AG09319 (cell line): Measurements from ENCODE around the gene TSPAN5.

Experiments
- DNase-seq: peaks from one replicate; pipeline ENCODE4 v3.0.0-alpha.2; 2010; ENCODE audit warnings: low read depth; ENCODE audit errors: extremely low read depth
- CTCF ChIP-seq: IDR thresholded peaks from 2 replicates; pipeline ENCODE4 v1.5.1; 2011; ENCODE audit warnings: low read depth, mild to moderate bottlenecking, inconsistent platforms, low read length, moderate library complexity

The TSPAN5 gene

GRCh38 chr4:98586962-98587354 lies 71.5 kb downstream of the TSPAN5 start:
- no peak for TF ChIP-seq CTCF
- no peak for DNase-seq

GRCh38 chr4:98586291-98586961 lies 72.0 kb downstream of the TSPAN5 start:
- no peak for DNase-seq

GRCh38 chr4:98585596-98585995 lies 72.8 kb downstream of the TSPAN5 start:
- no peak for TF ChIP-seq CTCF
- DNase-seq = no peak

More at GRCh38 chr4:98586291-98586961, 72.0 kb downstream of the TSPAN5 start:
- TF ChIP-seq CTCF = no peak

GRCh38 chr4:98584265-98584664 lies 74.1 kb downstream of the TSPAN5 start:
- no peak for DNase-seq

GRCh38 chr4:98583265-98583664 lies 75.1 kb downstream of the TSPAN5 start:
- TF ChIP-seq CTCF = no peak
- DNase-seq = no peak

More at GRCh38 chr4:98584265-98584664, 74.1 kb downstream of the TSPAN5 start:
- TF ChIP-seq CTCF = no peak

- DNase-seq = no peak
- TF ChIP-seq CTCF = no peak
Measured at GRCh38 chr4:98581126-98581525, 77.3 kb downstream of the TSPAN5 start.

GRCh38 chr4:98577956-98578355 lies 80.5 kb downstream of the TSPAN5 start:
- TF ChIP-seq CTCF = no peak

More at GRCh38 chr4:98577956-98578355, 80.5 kb downstream of the TSPAN5 start:
- DNase-seq = no peak
